MCF 10A (cell line): ENCODE measurements around the gene TYROBP. TPM values are rescaled to one million over a fixed set of nuclear protein-coding genes. Genes with fewer than 3 reads are reported as not detected.
"Not testable (repeated sequence)": the region's sequence is repeated elsewhere in the genome, so short reads cannot be mapped to it uniquely, and the experiment has no call there.

Experiments
- BruUV-seq: library from RNA; stranded (reverse); fragments of 400-500 nt; replicated peaks from 2 replicates; lab custom pipeline; 2021; lab: Mats Ljungman, UMichigan
- CTCF ChIA-PET: fragments of 300-600 bp; sonication (Branson Sonifier 250); formaldehyde crosslinking; extraction: SDS; loops from one replicate; lab custom pipeline; 2021; ENCODE audit warnings: antibody characterized with exemption, inconsistent platforms; lab: Yijun Ruan, JAX
- POLR2A ChIA-PET: fragments of 300-600, 350-650 bp; sonication (Branson Sonifier 250); formaldehyde crosslinking; extraction: SDS; loops from one replicate; lab custom pipeline; 2020; ENCODE audit warnings: antibody characterized with exemption, inconsistent platforms; lab: Yijun Ruan, JAX
- DNase-seq: peaks from one replicate; pipeline ENCODE4 v3.0.0-alpha.2; 2018; ENCODE audit not compliant: unreplicated experiment
- H3K27ac Mint-ChIP-seq: one replicate; pipeline ENCODE4 v1.8.0; 2022; ENCODE audit warnings: mild to moderate bottlenecking, low read depth, mixed read lengths; ENCODE audit not compliant: unreplicated experiment
- H3K27me3 Mint-ChIP-seq: one replicate; pipeline ENCODE4 v1.8.0; 2022; ENCODE audit warnings: mixed read lengths; ENCODE audit not compliant: insufficient read depth, unreplicated experiment
- H3K36me3 Mint-ChIP-seq: one replicate; pipeline ENCODE4 v1.8.0; 2022; ENCODE audit warnings: mild to moderate bottlenecking, moderate library complexity, mixed read lengths; ENCODE audit not compliant: insufficient read depth, unreplicated experiment
- H3K4me1 Mint-ChIP-seq: one replicate; pipeline ENCODE4 v1.8.0; 2022; ENCODE audit warnings: mixed read lengths; ENCODE audit not compliant: insufficient read depth, unreplicated experiment
- H3K4me3 Mint-ChIP-seq: one replicate; pipeline ENCODE4 v1.8.0; 2022; ENCODE audit warnings: mild to moderate bottlenecking, moderate library complexity, mixed read lengths; ENCODE audit not compliant: unreplicated experiment
- H3K9me3 Mint-ChIP-seq: one replicate; pipeline ENCODE4 v1.8.0; 2022; ENCODE audit warnings: mixed read lengths; ENCODE audit not compliant: unreplicated experiment
- intact Hi-C: fragments of 100-400 bp; cut with micrococcal nuclease; formaldehyde crosslinking; loops from 2 replicates; pipeline ENCODE4 v1.14.1; 2022
- total RNA-seq: library from RNA; stranded (reverse); gene quantifications from 2 replicates; pipeline ENCODE4 v1.2.3, GENCODE V29; 2022
- TF ChIP-seq, protein P1 (sequence below): fragments of 200-600 bp; IDR thresholded peaks from one replicate; pipeline ENCODE4 v1.8.0; 2022; ENCODE audit warnings: antibody characterized with exemption, mild to moderate bottlenecking; ENCODE audit not compliant: unreplicated experiment

Gene TYROBP
- total RNA-seq, 1 experiment from 2014 or later = not detected

DNA sequence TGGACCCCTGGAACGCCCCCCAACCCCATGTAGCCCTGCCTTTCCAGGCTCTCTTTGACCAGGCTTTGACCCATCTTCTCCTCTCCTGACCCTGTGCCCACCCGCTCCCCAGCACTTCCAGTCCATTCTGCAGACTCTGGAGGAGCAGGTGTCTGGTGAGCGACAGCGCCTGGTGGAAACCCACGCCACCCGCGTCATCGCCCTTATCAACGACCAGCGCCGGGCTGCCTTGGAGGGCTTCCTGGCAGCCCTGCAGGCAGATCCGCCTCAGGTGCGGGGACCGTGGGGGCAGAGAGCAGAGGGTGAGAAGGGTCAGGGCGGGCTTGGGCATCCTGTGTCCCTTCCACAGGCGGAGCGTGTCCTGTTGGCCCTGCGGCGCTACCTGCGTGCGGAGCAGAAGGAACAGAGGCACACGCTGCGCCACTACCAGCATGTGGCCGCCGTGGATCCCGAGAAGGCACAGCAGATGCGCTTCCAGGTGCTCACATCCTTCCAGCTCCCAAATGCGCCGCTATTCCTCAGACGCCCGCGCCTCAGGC lies 33.6 kb downstream of the TYROBP start:
- no peak overlapping the region for H3K27ac Mint-ChIP-seq
- H3K36me3 Mint-ChIP-seq = no peaks in the 10 kb centered on the region
- no peak for DNase-seq
- H3K4me1 Mint-ChIP-seq = peaks cover 7% of the 10 kb centered on the region
- BruUV-seq = no TSS peak
- no peak overlapping the region for H3K4me3 Mint-ChIP-seq
- intact Hi-C loops = no loop called here
- TF ChIP-seq, protein P1, sequence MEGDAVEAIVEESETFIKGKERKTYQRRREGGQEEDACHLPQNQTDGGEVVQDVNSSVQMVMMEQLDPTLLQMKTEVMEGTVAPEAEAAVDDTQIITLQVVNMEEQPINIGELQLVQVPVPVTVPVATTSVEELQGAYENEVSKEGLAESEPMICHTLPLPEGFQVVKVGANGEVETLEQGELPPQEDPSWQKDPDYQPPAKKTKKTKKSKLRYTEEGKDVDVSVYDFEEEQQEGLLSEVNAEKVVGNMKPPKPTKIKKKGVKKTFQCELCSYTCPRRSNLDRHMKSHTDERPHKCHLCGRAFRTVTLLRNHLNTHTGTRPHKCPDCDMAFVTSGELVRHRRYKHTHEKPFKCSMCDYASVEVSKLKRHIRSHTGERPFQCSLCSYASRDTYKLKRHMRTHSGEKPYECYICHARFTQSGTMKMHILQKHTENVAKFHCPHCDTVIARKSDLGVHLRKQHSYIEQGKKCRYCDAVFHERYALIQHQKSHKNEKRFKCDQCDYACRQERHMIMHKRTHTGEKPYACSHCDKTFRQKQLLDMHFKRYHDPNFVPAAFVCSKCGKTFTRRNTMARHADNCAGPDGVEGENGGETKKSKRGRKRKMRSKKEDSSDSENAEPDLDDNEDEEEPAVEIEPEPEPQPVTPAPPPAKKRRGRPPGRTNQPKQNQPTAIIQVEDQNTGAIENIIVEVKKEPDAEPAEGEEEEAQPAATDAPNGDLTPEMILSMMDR = no peak
- ChIA-PET CTCF (interaction anchor here (0.6 kb wide), 1 partner anchor 308 kb away, joined by 5 read pairs; no protein-coding TSS in a partner anchor), POLR2A (no interaction called here)
- peaks cover 4% of the 10 kb centered on the region for H3K27me3 Mint-ChIP-seq
- H3K9me3 Mint-ChIP-seq = no peaks in the 10 kb centered on the region

- H3K9me3 Mint-ChIP-seq = no peaks in the 10 kb centered on the region
- no TSS peak for BruUV-seq
- TF ChIP-seq, protein P1 = no peak
- intact Hi-C loops = no loop called here
- H3K27me3 Mint-ChIP-seq = peaks cover 9% of the 10 kb centered on the region
- no peaks in the 10 kb centered on the region for H3K36me3 Mint-ChIP-seq
- no peak overlapping the region for H3K4me3 Mint-ChIP-seq
- peaks cover 6% of the 10 kb centered on the region for H3K4me1 Mint-ChIP-seq
- no peak for DNase-seq
- POLR2A ChIA-PET = interaction anchor here (0.7 kb wide), 1 partner anchor 90 kb away, joined by 3 read pairs; no protein-coding TSS in a partner anchor
- H3K27ac Mint-ChIP-seq = no peak overlapping the region
- CTCF ChIA-PET = no interaction called here
Observed at GRCh38 chr19:35872180-35872579, 35.9 kb downstream of the TYROBP start.

DNA sequence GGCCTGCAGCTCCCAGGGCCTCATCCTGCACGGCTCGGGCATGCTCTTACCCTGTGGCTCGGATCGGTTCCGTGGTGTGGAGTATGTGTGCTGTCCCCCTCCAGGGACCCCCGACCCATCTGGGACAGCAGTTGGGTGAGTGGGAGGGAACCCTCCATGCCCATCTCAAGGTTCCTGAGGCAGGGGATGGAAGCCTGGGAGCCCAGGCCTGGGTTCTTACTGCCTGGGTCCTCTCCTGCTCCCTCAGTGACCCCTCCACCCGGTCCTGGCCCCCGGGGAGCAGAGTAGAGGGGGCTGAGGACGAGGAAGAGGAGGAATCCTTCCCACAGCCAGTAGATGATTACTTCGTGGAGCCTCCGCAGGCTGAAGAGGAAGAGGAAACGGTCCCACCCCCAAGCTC lies 36.5 kb downstream of the TYROBP start:
- CTCF ChIA-PET = interaction anchor here (0.7 kb wide), 1 partner anchor 200 kb away, joined by 4 read pairs; no protein-coding TSS in a partner anchor
- Mint-ChIP-seq H3K27ac (no peak overlapping the region), H3K9me3 (no peaks in the 10 kb centered on the region), H3K27me3 (peaks cover 15% of the 10 kb centered on the region), H3K4me1 (peaks cover 6% of the 10 kb centered on the region), H3K36me3 (no peaks in the 10 kb centered on the region), H3K4me3 (no peak overlapping the region)
- POLR2A ChIA-PET = interaction anchor here (0.7 kb wide), 1 partner anchor 89 kb away, joined by 3 read pairs; no protein-coding TSS in a partner anchor
- no TSS peak for BruUV-seq
- TF ChIP-seq, protein P1 = no peak
- intact Hi-C loops = no loop called here
- no peak for DNase-seq

DNA sequence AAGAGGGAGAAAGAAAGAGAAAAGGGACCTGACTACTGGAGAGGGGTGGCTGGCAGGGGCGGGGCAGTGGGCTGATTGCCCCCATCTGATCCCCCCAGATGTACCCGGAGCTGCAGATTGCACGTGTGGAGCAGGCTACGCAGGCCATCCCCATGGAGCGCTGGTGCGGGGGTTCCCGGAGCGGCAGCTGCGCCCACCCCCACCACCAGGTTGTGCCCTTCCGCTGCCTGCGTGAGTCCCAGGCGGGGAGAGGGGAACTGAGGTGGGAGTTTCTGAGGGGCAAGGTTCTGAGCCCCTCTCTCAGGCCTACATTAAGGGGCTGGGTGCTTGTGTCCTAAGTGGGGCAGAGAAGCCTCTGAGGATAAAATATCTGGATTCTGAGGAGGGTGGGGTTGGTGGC lies 37.3 kb downstream of the TYROBP start:
- Mint-ChIP-seq H3K27me3 (peaks cover 23% of the 10 kb centered on the region), H3K36me3 (no peaks in the 10 kb centered on the region), H3K4me1 (peaks cover 6% of the 10 kb centered on the region), H3K9me3 (no peaks in the 10 kb centered on the region), H3K4me3 (no peak overlapping the region), H3K27ac (no peak overlapping the region)
- ChIA-PET POLR2A (interaction anchor here (1.3 kb wide), 1 partner anchor 9 kb away, joined by 3 read pairs; no protein-coding TSS in a partner anchor), CTCF (no interaction called here)
- BruUV-seq = no TSS peak
- TF ChIP-seq, protein P1 = no peak
- DNase-seq = no peak
- intact Hi-C loops = no loop called here

GRCh38 chr19:35870124-35870736 lies 37.9 kb downstream of the TYROBP start:
- CTCF ChIA-PET, DNase-seq, H3K4me1 Mint-ChIP-seq, H3K36me3 Mint-ChIP-seq, BruUV-seq, H3K9me3 Mint-ChIP-seq, H3K4me3 Mint-ChIP-seq, intact Hi-C loops, H3K27ac Mint-ChIP-seq: not testable (repeated sequence)
- H3K27me3 Mint-ChIP-seq = peaks cover 28% of the 10 kb centered on the region
- POLR2A ChIA-PET = interaction anchor here (1.3 kb wide), 1 partner anchor 9 kb away, joined by 3 read pairs; no protein-coding TSS in a partner anchor
